IPS-18c (cell line): Measurements from ENCODE around the gene BHMT2.

ENCODE experiments used
- H3K4me3 ChIP-seq: 2 replicates; pipeline ENCODE4 v1.7.0; 2013; ENCODE audit warnings: low read depth, mild to moderate bottlenecking, low read length, moderate library complexity; ENCODE audit not compliant: insufficient read depth
- H3K9me3 ChIP-seq: one replicate; pipeline ENCODE4 v1.6.1; 2013; ENCODE audit warnings: mild to moderate bottlenecking, low read length, moderate library complexity; ENCODE audit not compliant: control insufficient read depth, insufficient read depth

BHMT2 gene

GRCh38 chr5:79107020-79107796 lies 37.6 kb downstream of the BHMT2 start:
- no peaks in the 10 kb centered on the region for H3K9me3 ChIP-seq
- no peak overlapping the region for H3K4me3 ChIP-seq

- H3K4me3 ChIP-seq, result no peak overlapping the region
- H3K9me3 ChIP-seq, result no peaks in the 10 kb centered on the region
These were observed 38.5 kb downstream of the BHMT2 start for GRCh38 chr5:79108086-79108485.

- Histone ChIP-seq H3K4me3 (no peak overlapping the region), H3K9me3 (no peaks in the 10 kb centered on the region)
These were observed 39.2 kb downstream of the BHMT2 start for GRCh38 chr5:79108792-79109191.

- Histone ChIP-seq H3K9me3 (no peaks in the 10 kb centered on the region), H3K4me3 (no peak overlapping the region)
These were observed 40.2 kb downstream of the BHMT2 start for GRCh38 chr5:79109527-79110492.

GRCh38 chr5:79111387-79111959 lies 41.9 kb downstream of the BHMT2 start, which contains the start of gene BHMT:
Gene BHMT (plus strand): TSS chr5:79111809. CDS start chr5:79111886, 77 bp downstream.
- Histone ChIP-seq H3K9me3 (no peaks in the 10 kb centered on the region), H3K4me3 (peak within 1 kb of the TSS; percentile 47)

- peak overlapping the region; percentile 47 for H3K4me3 ChIP-seq
These were observed 42.6 kb downstream of the BHMT2 start for GRCh38 chr5:79111960-79112702.

GRCh38 chr5:79112703-79113058 lies 43.1 kb downstream of the BHMT2 start:
- Histone ChIP-seq H3K9me3 (no peaks in the 10 kb centered on the region), H3K4me3 (no peak overlapping the region)

More at GRCh38 chr5:79111960-79112702, 42.6 kb downstream of the BHMT2 start:
- H3K9me3 ChIP-seq, result no peaks in the 10 kb centered on the region

- Histone ChIP-seq H3K9me3 (no peaks in the 10 kb centered on the region), H3K4me3 (no peak overlapping the region)
These were observed 49.9 kb downstream of the BHMT2 start for GRCh38 chr5:79119486-79119885.

GRCh38 chr5:79120221-79120620 lies 50.7 kb downstream of the BHMT2 start:
- H3K4me3 ChIP-seq, result no peak overlapping the region
- no peaks in the 10 kb centered on the region for H3K9me3 ChIP-seq

- H3K9me3 ChIP-seq, result no peaks in the 10 kb centered on the region
These were observed 53.4 kb downstream of the BHMT2 start for GRCh38 chr5:79122973-79123372.

GRCh38 chr5:79124607-79125006 lies 55.0 kb downstream of the BHMT2 start:
- Histone ChIP-seq H3K4me3 (no peak overlapping the region), H3K9me3 (no peaks in the 10 kb centered on the region)

More at GRCh38 chr5:79122973-79123372, 53.4 kb downstream of the BHMT2 start:
- no peak overlapping the region for H3K4me3 ChIP-seq

GRCh38 chr5:79130781-79131180 lies 61.2 kb downstream of the BHMT2 start:
- H3K9me3 ChIP-seq, result no peaks in the 10 kb centered on the region
- H3K4me3 ChIP-seq, result no peak overlapping the region

GRCh38 chr5:79133121-79133656 lies 63.6 kb downstream of the BHMT2 start:
- H3K9me3 ChIP-seq, result no peaks in the 10 kb centered on the region
- no peak overlapping the region for H3K4me3 ChIP-seq

- H3K4me3 ChIP-seq, result peak overlapping the region; percentile 20; the same call in 1 of the 2 replicates
- no peaks in the 10 kb centered on the region for H3K9me3 ChIP-seq
These were observed 64.3 kb downstream of the BHMT2 start for GRCh38 chr5:79133657-79134451.

- Histone ChIP-seq H3K9me3 (no peaks in the 10 kb centered on the region), H3K4me3 (no peak overlapping the region)
These were observed 66.4 kb downstream of the BHMT2 start for GRCh38 chr5:79135790-79136553.
